Prostate gland (tissue), 2 donors: Measurements from ENCODE around the gene CTNNBL1.

Experiments
- POLR2A ChIP-seq: fragments of 450-650 bp; IDR thresholded peaks from one replicate; pipeline ENCODE4 v1.6.1; 2016; ENCODE audit warnings: antibody characterized with exemption, mild to moderate bottlenecking
- TF ChIP-seq, protein P1 (sequence below), 4 experiments: fragments of 200-600 bp in 2 of 4; fragments of 450-650 bp in 2 of 4; sonication (generic) in 2 of 4; IDR thresholded peaks; 1 replicate in 3 of 4; 2 replicates in 1 of 4; pipeline ENCODE4 v1.5.1; 2016 to 2019; ENCODE audit warnings: antibody characterized with exemption in 4 of 4, mild to moderate bottlenecking in 2 of 4, moderate library complexity in 2 of 4

DNA sequence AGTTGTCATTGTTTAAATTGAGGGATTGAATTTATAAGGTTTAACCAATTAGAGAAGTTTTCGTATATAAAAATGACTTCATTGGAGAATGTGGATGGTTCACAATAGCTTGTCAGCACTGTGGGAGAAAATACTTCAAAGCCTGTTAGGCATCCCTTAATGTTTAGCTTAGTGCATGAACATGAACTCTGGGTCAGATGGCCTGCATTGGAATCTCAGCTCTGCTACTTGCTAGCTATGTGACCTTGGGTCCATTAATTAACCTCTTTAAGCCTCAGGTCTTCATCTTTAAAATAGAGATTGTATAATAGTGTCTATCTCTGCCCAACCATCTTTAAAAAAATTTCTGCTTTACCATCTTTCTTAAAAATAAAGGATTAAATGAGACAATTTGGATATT, 11.1 kb downstream of the CTNNBL1 start:
- TF ChIP-seq, protein P1, sequence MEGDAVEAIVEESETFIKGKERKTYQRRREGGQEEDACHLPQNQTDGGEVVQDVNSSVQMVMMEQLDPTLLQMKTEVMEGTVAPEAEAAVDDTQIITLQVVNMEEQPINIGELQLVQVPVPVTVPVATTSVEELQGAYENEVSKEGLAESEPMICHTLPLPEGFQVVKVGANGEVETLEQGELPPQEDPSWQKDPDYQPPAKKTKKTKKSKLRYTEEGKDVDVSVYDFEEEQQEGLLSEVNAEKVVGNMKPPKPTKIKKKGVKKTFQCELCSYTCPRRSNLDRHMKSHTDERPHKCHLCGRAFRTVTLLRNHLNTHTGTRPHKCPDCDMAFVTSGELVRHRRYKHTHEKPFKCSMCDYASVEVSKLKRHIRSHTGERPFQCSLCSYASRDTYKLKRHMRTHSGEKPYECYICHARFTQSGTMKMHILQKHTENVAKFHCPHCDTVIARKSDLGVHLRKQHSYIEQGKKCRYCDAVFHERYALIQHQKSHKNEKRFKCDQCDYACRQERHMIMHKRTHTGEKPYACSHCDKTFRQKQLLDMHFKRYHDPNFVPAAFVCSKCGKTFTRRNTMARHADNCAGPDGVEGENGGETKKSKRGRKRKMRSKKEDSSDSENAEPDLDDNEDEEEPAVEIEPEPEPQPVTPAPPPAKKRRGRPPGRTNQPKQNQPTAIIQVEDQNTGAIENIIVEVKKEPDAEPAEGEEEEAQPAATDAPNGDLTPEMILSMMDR (IDR thresholded peaks at IDR 0.05): no peak
- TF ChIP-seq POLR2A: no peak
